IPS DF 19.7 (cell line): ENCODE measurements around the gene JUN.
"Not testable (repeated sequence)": the region's sequence is repeated elsewhere in the genome, so short reads cannot be mapped to it uniquely, and the experiment has no call there.

Source experiments
- DNase-seq: peaks from one replicate; pipeline ENCODE4 v3.0.0-alpha.2; 2013; ENCODE audit warnings: low read depth, low spot score

JUN gene

DNA sequence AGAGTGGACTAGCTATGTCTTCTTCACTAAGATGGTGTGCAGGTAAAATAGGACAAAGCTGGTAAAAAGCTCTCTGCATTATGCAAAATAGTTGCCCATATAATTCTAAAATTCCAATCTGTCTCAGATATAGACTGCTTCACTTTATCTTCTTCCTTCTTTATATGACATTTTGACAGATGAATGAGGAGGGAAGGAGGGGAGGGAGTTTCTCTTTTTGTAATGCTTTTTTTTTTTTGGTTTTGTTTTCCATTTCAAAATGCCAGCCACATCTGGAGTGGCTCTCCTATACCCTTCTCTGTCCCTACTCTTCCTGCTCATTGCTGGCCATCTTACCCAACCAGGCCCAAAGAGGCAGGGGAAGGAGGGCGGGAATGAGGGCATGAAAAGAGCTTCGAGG lies 24.2 kb upstream of the JUN start:
- no peak for DNase-seq

DNA sequence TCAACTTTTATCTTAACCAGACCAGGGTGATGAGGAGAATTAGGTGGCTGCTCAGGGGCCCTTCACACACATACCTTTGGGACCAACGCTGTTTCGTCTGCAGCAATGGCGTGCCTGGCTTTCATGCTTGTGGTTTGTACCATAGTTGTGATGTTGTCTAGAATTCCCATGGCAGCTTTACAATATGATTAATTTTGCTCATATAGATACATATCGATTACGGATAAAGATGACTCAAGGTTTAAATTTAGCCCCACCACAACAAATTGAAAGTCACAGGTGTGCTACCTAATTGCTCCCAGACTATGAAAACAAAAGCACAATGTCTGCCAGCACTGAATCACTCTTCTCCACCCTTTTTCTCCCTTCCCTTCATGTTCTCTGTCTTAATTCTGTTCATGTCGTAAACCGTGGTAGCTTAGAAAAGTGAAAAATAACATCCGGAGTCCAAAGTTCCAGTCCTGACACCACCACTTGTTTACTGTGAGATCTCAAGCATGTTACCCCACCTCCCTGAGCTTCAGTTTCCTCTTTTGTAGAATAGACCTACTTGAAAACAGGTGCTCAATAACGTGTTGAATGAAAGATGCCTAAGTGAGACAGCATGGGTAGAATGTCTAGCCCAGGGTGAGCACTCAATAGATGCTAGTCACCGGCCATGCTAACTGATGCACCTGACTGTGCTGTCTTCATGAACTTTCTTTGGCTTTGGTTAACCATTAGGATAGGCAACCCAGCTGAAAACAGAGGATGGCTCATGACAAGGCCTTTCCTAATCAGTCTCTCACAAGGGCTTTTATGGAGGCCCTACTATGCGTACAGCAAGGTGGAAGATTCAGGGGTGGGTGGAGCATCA lies 22.1 kb upstream of the JUN start:
- DNase-seq: no peak

DNA sequence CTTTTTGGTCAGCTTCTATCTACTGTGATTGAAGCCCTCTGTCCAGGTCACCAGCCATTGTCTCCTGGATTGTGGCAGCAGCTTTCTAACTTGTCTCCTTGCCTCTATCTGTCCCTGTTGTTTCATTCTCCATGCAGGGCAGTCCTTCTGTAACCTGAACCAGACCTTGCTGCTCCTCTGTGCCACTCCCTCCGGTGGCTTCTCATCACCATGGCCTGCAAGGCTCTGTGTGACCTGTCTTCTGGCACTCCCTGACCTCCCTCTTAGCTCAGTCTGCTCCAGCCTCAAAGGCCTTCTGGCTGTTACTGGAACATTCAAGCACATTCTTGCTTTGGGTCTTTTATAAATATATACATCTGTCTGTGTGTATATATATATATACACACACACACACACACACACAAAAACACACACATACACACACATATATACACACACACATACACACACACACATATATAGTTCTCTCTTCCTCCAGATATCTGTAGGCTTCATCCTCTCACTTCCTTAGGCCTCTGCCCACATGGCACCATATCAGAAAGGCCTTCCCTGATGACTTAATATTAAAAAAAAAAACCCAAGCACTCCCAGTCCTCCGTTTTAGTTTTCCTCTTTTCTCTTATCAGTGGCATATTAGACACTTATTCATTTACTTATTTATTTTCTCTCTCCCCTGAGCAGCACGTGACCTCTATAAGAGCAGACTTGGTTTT lies 21.2 kb upstream of the JUN start:
- no peak for DNase-seq

DNA sequence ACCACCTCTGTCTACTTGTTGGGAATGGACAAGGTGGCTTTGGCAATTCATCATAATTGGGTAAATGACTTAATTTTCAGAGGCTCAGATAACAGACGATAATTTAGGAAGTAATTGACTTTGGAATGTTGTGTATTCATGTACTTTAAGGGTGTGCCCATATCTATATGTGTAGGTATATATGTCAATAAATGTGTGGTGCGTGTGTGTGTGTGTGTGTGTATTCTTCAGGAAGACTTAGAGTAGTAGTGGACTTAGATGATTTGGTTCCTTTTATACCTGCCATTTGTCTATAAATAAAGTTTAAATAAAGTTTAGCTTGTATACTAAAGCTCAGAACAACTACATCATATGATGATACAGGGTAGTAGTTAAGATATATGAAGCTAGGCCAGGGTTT lies 20.0 kb upstream of the JUN start:
- DNase-seq: no peak

DNA sequence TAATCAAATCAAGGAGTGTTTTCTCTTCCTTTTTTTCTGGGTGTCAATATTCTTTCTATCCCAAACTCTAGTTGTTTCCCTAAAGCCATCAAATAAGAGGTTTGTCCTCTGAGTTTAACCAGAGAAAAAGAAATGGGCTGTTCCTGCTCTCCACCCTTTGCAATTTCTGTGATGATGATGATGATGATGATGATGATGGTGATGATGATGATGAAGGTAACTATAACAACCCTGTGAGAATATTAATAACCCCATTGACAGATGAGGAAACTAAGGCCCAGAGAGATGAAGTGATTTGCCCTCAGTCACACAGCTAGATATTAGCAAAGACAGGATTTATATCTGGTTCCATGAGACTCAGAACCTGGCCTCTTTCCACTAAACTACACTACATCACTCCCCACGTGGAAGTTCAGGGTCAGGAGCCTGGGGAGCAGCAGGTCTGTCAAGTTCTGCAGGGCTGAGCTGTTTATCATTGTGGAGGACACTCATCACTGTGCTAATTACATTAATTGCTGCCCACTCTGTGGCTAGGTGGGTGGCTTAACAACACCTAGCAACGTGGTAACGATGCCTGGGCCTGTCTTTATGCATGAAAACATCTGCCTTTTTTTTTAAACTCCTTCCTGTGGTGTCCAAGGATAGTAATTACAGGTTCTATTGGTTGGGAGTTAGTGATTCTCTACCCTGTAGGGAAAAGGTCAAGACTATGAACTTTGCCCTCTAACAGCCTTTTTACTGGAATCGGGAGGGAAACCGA lies 19.0 kb upstream of the JUN start:
- DNase-seq: no peak

DNA sequence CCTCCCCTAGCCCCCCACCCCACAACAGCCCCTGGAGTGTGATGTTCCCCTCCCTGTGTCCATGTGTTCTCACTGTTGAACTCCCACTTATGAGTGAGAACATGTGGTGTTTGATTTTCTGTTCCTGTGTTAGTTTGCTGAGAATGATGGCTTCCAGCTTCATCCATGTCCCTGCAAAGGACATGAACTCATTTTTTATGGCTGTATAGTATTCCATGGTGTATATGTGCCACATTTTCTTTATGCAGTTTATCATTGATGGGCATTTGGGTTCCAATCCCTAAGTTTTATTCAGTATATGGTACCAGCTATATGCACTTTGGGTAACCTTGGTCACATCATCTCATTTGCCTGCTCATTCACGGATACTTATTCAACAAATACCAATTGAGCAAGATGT lies 17.4 kb upstream of the JUN start:
- not testable (repeated sequence) for DNase-seq

DNA sequence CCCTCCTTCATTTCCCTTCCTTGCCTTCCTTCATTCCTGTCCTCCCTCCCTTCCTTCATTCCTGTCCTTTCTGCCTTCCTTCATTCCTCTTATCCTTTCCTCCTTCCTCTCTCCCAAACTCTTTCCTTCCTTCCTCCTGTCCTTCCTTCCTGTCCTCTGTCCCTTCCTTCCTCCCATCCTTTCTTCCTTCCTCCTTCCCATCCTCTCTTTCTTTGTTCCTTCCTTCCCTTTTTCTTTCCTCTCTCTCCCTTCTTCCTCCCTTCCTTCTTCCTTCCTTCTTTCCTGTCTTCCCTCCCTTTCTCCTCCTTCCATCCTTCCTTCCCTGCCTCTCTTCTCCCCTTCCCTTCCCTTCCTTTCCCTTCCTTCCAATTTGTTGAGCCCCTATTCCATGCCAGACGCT lies 15.8 kb upstream of the JUN start:
- no peak for DNase-seq

DNA sequence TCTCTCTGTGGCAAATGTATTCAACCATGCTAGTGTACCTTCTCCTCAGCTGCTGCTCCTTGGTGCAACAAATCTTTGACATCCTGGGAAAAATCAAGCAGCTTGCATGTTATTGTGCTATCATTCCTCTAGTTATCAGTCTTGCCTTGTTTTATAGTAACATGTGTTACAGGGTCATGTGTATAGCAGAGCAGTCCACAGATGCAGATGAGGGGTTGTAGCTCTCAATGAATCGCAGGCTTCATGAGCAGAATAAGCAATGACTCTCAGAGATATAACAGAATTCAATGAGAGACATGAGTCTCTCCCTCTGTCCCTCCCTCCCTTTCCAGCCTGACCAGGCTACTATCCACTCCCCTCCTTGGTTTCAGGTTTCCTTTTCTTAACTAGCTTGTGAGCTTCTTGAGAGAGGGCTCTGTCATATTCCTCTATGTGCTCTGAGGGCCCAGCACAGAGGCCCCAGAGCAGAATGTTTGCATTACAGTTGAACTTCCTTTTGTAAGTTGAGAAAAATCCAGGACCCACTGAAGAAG lies 15.1 kb upstream of the JUN start:
- DNase-seq: no peak

DNA sequence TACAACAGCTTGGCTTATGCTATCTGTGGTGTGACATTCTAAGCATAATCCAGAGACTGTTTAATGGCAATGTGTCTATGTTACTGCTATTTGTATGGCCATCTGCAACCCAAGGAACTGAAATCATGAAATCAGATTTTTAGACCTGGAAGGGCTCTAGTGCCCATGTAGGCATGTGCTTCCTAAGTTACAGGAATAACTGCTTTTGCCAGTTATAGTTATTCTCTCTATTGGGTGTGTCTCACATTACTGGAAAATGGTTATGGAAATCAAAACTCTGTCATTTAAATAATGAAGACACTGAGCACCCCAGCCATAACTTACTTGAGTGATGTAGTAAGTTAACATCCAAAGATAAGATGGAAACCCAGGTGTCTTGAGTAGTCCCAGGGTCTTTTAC lies 12.6 kb upstream of the JUN start:
- DNase-seq: no peak

DNA sequence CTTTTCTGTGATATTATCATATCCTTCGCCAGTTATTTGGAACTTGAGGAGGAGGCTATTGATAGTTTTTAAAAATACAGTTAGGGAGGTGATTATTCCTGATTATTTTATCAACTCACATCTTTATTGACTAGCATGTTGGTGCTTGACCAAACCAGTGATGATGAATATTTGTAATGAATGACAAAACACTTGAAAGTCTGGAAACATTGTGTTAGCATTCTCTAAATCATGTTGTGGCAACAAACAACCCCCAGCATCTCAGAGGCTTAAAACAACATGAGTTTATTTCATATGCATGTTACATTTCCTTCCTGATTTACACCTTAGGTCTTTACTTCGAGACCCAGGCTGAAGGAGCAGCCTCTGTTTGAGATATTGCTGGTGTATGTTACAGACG lies 10.7 kb upstream of the JUN start:
- DNase-seq: no peak

DNA sequence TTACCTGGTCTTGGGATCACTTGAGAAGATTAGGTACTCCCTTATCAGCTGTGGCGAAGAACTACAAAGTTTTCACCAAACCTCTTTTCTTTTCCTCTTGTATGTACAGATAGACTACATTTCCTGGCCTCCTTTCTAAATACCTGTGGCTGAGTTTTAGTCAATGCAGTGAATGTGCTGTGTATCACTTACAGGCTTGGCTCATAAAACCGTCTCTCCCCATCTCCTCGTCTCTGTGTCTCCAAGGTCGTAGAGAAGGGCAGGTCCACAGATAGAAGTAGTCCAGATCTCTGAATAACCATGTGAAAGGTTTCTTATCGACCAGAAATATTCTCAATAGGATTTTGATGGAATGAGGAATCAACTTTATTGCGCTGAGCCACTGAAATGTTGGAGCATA lies 9.0 kb upstream of the JUN start:
- no peak for DNase-seq

DNA sequence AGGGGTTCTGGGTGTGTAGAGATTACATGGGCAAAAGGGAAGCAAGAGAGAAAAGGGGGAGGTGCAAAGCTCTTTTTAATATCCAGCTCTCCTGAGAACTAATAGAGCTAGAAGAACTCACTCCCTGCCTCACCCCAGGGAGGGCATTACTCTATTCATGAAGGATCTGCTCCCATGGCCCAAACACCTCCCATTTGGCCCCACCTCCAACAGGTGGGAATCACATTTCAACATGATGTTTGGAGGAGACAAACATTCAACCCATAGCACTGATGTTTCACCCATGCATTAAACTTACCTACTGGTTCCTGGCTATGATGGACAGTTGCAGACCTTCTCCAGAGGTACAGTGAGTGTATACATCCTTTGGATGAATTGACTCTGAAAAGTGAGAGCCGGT lies 7.3 kb upstream of the JUN start:
- no peak for DNase-seq

DNA sequence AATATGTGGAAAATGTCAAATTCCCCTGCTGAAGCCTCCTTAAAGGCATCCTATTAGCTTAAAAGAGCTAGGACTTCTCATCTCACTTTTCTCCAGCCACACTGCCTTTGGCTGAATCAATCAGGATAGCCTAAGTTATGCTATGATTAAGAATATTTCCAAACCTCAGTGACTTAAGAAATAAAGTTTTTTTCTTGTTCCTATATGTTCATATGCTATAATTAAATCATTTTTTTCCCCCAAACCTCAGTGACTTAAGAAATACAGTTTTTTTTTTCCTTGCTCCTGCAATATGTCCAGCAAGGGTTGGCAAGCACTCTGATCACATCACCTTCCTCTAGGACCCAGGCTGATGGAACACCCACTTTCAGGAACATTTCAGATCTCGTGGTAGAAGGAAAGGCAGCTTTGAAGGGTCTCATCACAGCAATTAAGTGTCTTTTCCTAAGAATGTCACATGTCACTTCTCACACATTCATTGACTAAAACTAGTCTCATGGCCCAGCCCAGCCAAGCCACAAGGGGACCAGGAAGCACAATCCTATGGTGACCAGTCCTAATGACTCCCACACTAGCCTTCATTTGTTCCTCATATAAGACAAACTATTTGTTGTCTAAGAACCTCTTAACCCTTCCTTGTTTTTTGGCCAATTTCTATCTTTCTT lies 6.3 kb upstream of the JUN start:
- no peak for DNase-seq

DNA sequence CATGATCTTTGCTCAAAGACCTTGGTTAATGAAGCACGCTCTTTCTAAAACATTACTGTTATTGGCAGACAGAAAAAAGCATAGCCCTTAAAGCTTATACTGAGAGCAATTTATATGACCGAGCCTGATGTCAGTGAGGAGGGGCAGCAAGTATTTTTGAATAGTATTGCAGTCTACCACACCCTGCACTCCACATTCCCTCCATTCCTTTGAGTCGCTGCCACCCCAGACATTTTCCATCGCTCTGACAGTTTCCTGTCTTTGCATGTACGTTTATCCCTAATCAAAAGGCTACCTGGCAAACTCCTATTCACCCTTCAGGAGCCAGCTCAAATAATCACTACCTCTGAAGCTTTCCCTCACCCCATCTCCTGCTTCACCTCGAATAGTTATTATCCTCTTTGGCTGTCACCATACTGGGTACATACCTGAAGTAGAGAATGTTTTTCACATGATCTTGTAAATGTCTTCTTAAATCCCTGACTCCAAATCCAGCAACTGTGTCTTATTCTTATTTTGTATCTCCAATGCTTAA lies 5.5 kb upstream of the JUN start:
- no peak for DNase-seq

DNA sequence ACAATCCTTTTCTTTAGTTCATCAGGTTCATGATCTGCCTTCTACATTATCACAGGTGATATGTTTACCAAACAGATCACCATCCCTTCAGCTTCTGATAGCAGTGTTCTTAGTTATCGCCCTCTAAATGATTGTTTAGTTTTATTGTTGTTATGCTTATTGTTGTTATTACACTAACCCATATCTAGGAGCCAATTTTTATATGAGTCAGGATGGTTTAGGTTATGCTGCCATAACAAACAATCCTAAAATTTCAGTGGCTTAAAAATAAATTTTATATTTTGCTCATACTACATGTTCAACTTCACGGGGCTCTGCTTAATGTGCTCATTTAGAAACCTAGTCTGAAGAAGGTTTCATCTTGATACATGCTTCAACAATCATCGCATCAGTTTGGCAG lies 4.4 kb upstream of the JUN start:
- no peak for DNase-seq

DNA sequence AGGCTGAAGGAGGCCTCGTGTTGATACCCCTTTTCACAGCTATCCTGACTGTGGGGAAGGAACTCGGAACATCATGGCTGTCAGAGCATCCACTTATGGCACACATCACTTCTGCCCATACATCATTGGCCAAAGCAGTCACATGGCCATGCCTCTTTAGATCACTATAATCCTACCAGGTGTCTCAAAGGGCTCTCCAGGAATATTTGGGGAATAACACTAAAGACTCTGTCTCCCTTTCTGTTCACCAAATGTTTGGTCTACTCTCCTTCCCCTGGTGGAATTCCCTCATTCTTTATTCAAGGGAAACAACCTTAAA lies 3.0 kb upstream of the JUN start:
- DNase-seq: no peak

DNA sequence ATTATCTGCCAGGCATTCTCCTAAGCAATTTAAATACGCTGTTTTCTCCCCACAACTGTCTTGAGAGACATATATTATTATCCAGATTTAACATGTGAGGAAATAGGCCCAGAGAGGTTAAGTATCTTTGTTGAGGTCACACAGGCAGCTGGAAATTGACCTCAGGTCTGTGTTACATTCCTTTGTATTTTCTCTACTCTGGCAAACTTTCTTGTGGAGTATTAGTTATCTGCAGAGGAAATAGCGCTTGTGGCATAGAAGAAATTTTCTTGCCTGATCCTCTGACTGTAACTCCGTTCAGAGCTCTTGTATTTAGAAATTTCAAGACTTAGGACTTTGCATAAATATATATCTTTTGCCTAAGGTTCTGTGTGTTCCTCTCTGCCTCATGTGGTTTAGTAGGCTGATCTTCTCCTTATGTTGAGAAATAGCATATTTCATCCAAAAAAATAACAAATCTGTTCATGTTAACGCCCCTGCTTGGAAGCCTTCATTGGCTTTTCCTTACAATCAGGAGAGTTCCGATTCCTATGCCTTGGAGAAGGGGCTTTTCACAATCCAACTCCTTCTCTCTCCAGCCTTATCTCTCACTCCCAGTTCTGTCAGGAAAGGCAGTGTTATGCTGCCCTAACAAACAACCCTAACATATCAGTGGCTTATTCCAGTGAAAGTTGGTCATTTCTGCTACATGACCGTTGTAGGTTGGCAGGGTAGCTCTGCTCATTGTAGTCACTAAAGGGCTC lies 2.5 kb upstream of the JUN start:
- no peak for DNase-seq

DNA sequence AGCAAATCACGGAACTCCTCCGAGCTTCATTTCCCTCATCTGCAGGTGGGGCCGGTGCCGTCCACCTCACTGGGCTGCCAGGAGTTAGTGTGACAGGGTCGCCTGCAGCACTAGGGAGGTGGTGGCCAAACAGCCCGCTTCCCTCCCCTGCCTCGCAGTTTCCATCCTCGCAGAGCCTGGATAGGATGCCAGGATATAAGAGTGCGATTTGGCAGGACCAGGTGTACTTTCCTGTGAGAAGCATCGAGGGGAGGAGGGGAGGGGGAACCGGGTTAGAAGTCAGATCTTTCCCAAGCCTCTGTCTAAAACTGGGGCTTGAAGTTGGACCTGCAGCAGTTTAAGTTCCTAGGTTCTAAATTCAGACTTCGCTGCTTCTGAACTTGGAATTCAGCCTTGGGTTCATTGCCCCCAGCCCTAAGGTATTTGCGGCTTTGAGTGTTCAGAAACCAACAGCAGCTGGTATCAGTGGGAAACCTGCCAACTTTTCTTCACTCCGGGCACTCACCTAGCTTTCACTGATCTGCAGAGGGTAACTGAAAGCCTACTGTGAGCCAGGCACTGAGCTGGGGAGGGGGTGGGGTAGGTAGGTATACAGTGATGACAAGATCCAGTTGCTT lies 1.7 kb upstream of the JUN start:
- DNase-seq: no peak

DNA sequence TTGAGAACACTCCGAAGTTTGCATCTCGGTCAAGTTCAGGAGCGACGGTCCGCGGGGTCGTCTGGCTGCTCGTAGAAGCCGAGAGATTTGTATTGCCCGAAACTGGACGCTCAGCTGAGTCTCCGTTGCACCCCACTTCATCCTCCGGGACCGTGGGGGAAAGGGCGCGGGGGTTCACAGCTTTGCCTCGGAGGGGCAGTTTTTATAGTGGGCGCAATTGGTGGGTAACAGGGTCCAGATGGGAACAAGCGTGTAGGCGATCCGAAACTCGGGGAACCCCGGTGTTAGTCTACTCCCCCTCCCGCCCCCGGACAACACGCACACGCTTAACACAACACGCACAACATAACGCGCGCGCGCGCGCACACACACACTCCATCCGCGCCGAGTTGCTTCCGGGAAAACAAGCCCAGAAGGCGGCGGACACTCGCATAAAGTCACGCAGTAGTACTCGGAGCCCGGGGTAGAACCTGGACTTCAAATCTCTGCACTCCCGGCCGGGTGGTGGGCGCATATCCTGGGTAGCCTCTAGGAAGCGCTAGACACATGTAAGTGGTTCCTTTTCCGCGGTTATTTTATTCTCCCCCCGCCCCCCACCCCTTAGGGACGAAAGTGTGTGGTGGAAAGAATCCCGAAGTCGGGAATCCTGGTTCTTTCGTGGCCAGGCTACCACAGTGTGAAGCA lies 1.1 kb upstream of the JUN start:
- no peak for DNase-seq
